D721Med (cell line): ENCODE data around the gene RBM5.
A peak's percentile ranks its signal among the peaks of the same experiment; 100 is the strongest.

Experiments used
- DNase-seq: peaks from one replicate; pipeline ENCODE4 v3.0.0; 2011; ENCODE audit warnings: low spot score; ENCODE audit not compliant: insufficient read length
- FAIRE-seq: peaks from 2 replicates; lab custom pipeline; 2011; peaks lifted over from hg19 to GRCh38; lab: Jason Lieb, UNC
- CTCF ChIP-seq: IDR thresholded peaks from 2 replicates; pipeline ENCODE4 v1.5.1; 2012; ENCODE audit warnings: mild to moderate bottlenecking, control low read depth; ENCODE audit not compliant: insufficient read depth; ENCODE audit errors: missing control alignments

RBM5 gene

GRCh38 chr3:50139308-50139707 is 50.6 kb downstream of the RBM5 start:
- no peak for FAIRE-seq
- no peak for TF ChIP-seq CTCF
- DNase-seq, result no peak

DNA sequence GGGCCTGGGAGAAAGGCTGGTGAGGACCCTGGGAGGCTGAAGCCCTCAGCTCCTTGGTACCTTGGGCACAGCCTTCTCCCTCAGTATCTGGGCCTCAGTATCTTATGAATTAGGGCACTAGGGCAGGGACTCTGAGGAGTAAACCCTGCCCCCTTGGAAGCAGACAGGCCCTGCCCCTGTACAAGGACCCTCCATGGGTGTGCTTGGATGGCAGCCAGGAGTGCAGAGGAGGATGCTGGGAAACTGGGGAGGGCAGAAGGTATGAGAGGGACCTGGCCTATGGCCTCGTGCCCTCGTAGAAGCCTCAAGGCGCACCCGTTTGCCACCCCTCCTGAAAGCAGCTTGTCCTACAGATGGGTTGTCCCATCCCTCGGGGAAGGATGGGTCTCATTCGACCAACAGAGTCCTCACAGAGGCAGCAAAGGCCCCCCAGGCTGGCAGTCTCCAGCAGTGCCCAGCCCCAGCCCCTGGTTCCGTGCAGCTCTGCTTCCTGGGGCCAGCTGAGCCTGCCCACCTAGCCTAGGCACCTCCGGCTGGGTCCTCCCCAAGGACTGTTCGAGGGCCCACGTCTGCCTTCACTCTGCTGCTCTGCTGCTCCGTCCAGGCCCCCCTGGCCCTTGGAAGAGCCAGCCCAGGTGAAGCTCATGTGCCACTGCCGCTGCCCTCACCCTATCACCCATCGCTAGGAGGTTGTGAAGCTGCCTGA is 51.2 kb downstream of the RBM5 start:
- FAIRE-seq (no peak), DNase-seq (no peak)
- no peak for TF ChIP-seq CTCF

DNA sequence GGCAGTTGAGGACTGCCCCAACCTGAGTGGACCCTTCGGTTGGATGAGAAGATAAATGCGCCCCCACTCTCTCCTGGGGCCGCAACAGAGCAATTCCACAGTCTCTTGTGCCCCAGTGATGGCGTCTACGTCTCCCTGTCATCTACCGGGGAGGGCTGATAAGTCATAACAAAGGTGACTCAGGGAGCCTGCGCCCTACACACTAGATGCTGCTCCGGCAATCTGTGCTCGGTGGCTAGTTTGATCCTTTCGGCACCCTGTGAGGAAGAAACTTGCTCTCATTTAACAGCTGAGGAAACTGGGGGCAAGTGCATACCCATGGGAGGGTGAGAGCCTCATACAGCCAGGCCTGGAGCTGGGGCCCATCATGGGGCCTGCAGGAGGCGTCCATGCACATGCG is 52.3 kb downstream of the RBM5 start:
- DNase-seq (no peak), FAIRE-seq (no peak)
- TF ChIP-seq CTCF, result no peak

GRCh38 chr3:50146316-50146901 is 57.7 kb downstream of the RBM5 start:
- peak; percentile 28 for TF ChIP-seq CTCF
- peak; percentile 79 for DNase-seq
- peak; percentile 77 for FAIRE-seq

GRCh38 chr3:50147016-50147415 is 58.3 kb downstream of the RBM5 start:
- no peak for TF ChIP-seq CTCF
- no peak for FAIRE-seq

DNA sequence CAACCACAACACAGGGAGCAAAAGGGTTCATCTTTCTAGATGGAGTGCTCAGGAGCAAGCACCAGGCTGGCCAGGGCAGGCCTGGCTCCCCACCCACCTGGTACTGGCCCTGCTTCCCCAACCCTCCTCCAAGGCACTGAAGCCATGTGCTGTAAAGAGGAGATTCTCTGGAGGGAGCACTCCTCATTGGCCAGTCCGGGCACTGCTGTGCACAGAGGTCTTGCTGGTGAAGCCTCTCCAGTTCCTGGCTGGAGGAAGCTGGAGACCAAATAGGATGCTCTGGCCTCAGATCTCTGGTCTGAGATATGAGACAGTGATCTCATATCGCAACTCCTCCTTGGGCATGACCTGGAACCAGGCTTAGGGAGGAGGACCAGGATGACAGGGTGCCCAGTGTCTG is 58.7 kb downstream of the RBM5 start:
- DNase-seq, result no peak
- no peak for TF ChIP-seq CTCF
- FAIRE-seq, result no peak

More at GRCh38 chr3:50147016-50147415, 58.3 kb downstream of the RBM5 start:
- no peak for DNase-seq

GRCh38 chr3:50147861-50148260 is 59.1 kb downstream of the RBM5 start:
- DNase-seq, result no peak
- TF ChIP-seq CTCF, result no peak

More at GRCh38 chr3:50147861-50148260, 59.1 kb downstream of the RBM5 start:
- no peak for FAIRE-seq
